K562 (cell line): ENCODE data around the gene FERMT3. TPM values are rescaled to one million over a fixed set of nuclear protein-coding genes. Genes with fewer than 3 reads are reported as not detected.

ENCODE experiments used
- BCOR ChIP-seq: fragments of 450-650 bp; IDR thresholded peaks from 2 replicates; pipeline ENCODE4 v1.6.1; 2016
- CTBP1 ChIP-seq: fragments of 450-650 bp; IDR thresholded peaks from 2 replicates; pipeline ENCODE4 v1.6.1; 2016; ENCODE audit warnings: borderline replicate concordance
- HDAC2 ChIP-seq: fragments of 450-650 bp; IDR thresholded peaks from 2 replicates; pipeline ENCODE4 v1.6.1; 2016; ENCODE audit warnings: mild to moderate bottlenecking
- RAD21 ChIP-seq, 2 experiments: fragments of 250-450 bp in 1 of 2; fragments of 450-650 bp in 1 of 2; sonication (Bioruptor Pico) in 1 of 2; formaldehyde crosslinking in 1 of 2; IDR thresholded peaks in 1 of 2; conservative IDR thresholded peaks in 1 of 2; 2 replicates each; pipeline versions ENCODE4 v1.4.0 to v1.8.0; 2020 to 2022; ENCODE audit warnings: mild to moderate bottlenecking in 2 of 2, moderate library complexity in 1 of 2
- RFX1 ChIP-seq: fragments of 450-650 bp; IDR thresholded peaks from 2 replicates; pipeline ENCODE4 v1.6.1; 2016; ENCODE audit warnings: mild to moderate bottlenecking, moderate library complexity
- RFX7 ChIP-seq: fragments of 250-450 bp; sonication (Bioruptor Pico); IDR thresholded peaks from 2 replicates; pipeline ENCODE4 v1.5.1; 2021; ENCODE audit warnings: mild to moderate bottlenecking
- ZBTB7A ChIP-seq: IDR thresholded peaks from 2 replicates; pipeline ENCODE4 v1.6.1; 2011; ENCODE audit warnings: low read depth, mild to moderate bottlenecking, low read length, moderate library complexity, borderline replicate concordance; ENCODE audit not compliant: control insufficient read depth
- ZNF124 ChIP-seq: sonication (generic); formaldehyde crosslinking; IDR thresholded peaks from 2 replicates; pipeline ENCODE4 v1.8.1; 2022; ENCODE audit warnings: missing genetic modification reagents
- ZNF584 ChIP-seq: fragments of 200-800 bp; sonication (Bioruptor generic); IDR thresholded peaks from 2 replicates; pipeline ENCODE4 v1.6.1; 2016; ENCODE audit warnings: low read depth, mild to moderate bottlenecking, missing genetic modification characterization, missing compliant biosample characterization
- ZNF830 ChIP-seq: fragments of 250-450 bp; sonication (Bioruptor Pico); IDR thresholded peaks from 2 replicates; pipeline ENCODE4 v1.5.0; 2021; ENCODE audit warnings: mild to moderate bottlenecking
- polyA plus RNA-seq, 8 experiments: library from polyadenylated mRNA; depleted of rRNA in 4 of 8; stranded (reverse) in 5 of 8; unstranded in 3 of 8; fragments of >200 nt; fragmentation: Nextera tagmentation in 2 of 8; fragmentation: Illumina TruSeq in 1 of 8; extraction: Ambion mirVana in 2 of 8; extraction: Trizol in 1 of 8; gene quantifications; 2 replicates each; pipeline versions ENCODE4 v1.2.1 to v1.2.3, GENCODE V29; 2011 to 2014; ENCODE audit warnings: inconsistent platforms in 1 of 8, missing spikeins in 1 of 8
- total RNA-seq, 7 experiments: library from RNA; depleted of rRNA in 6 of 7; stranded (reverse); fragments of >200 nt in 6 of 7; fragmentation: Illumina TruSeq in 2 of 7; extraction: Trizol in 2 of 7; gene quantifications; 2 replicates each; pipeline versions ENCODE4 v1.2.1 to v1.2.3, GENCODE V29; 2011 to 2021; ENCODE audit warnings: low replicate concordance in 1 of 7
- TF ChIP-seq, protein P1 (sequence below): fragments of 200-800 bp; sonication (Bioruptor generic); IDR thresholded peaks from 2 replicates; pipeline ENCODE4 v1.6.1; 2016; ENCODE audit warnings: missing genetic modification characterization, missing compliant biosample characterization

The FERMT3 gene
- total and polyA plus RNA-seq, 9 of the 15 experiments (the other 6 are each of a cell fraction or from before 2014, with no cell fraction given) = 3.2 to 275 (median 79.7) TPM

DNA sequence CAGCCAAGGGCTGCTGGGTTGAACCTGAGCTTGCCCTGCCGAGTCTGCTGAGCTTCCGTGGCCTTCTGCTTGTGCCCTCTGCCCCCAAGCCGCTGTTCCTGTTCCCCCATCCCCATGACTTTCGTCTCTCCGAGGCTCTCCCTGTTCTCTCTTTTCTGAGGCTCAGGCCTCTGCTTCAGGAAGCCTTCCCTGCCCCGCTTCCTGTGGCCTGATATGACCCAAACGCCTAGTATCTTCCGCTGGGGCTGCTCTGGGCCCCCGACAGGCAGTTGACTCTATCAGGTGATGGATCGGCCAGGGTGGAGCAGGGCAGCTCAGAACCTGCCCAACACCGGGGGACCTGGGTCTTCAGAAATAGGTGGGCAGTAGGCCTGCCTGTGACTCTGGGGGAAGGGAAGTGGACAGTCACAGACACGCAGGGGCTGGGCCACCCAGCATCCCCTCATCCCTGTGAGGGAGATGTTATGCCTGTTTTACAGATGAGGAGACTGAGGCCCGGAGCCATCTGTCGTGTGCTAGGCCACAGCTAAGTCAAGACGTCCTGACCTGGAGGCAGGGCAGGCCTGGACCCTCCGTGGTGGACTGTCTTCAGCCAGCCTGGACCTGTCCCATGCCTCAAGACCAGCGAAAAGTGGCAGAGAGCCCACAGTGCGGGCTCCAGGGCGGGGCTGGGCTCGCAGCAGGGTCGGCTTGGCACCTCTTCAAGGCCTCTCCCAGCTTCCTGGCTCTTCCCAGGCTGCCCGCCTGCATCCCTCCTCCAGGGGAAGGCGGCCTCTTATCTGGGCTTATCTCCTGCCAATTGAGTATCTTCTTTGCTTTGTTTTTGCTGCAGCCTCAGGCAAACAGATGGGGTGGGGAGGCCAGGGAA, 61.7 kb downstream of the FERMT3 start (continued):
- no peak for TF ChIP-seq RFX7
- peak; percentile 7; the same call in 1 of the 2 replicates for TF ChIP-seq ZBTB7A
- peak; percentile 72 for TF ChIP-seq BCOR
- TF ChIP-seq RAD21 (CRISPR knock-in tag; conservative IDR thresholded peaks at IDR 0.05 in 1 of 2, IDR thresholded peaks at IDR 0.05 in 1 of 2) = 0 out of 4 replicates have a peak, but pooled peaks of 1 of the 2 experiments have one; percentile 2
- TF ChIP-seq, protein P1, sequence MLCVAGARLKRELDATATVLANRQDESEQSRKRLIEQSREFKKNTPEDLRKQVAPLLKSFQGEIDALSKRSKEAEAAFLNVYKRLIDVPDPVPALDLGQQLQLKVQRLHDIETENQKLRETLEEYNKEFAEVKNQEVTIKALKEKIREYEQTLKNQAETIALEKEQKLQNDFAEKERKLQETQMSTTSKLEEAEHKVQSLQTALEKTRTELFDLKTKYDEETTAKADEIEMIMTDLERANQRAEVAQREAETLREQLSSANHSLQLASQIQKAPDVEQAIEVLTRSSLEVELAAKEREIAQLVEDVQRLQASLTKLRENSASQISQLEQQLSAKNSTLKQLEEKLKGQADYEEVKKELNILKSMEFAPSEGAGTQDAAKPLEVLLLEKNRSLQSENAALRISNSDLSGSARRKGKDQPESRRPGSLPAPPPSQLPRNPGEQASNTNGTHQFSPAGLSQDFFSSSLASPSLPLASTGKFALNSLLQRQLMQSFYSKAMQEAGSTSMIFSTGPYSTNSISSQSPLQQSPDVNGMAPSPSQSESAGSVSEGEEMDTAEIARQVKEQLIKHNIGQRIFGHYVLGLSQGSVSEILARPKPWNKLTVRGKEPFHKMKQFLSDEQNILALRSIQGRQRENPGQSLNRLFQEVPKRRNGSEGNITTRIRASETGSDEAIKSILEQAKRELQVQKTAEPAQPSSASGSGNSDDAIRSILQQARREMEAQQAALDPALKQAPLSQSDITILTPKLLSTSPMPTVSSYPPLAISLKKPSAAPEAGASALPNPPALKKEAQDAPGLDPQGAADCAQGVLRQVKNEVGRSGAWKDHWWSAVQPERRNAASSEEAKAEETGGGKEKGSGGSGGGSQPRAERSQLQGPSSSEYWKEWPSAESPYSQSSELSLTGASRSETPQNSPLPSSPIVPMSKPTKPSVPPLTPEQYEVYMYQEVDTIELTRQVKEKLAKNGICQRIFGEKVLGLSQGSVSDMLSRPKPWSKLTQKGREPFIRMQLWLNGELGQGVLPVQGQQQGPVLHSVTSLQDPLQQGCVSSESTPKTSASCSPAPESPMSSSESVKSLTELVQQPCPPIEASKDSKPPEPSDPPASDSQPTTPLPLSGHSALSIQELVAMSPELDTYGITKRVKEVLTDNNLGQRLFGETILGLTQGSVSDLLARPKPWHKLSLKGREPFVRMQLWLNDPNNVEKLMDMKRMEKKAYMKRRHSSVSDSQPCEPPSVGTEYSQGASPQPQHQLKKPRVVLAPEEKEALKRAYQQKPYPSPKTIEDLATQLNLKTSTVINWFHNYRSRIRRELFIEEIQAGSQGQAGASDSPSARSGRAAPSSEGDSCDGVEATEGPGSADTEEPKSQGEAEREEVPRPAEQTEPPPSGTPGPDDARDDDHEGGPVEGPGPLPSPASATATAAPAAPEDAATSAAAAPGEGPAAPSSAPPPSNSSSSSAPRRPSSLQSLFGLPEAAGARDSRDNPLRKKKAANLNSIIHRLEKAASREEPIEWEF = 0 out of 2 replicates have a peak, but pooled peaks have one; percentile 32
- TF ChIP-seq ZNF124 (CRISPR knock-in tag) = no peak
- peak; percentile 31; the same call in 1 of the 2 replicates for TF ChIP-seq HDAC2
- no peak for TF ChIP-seq ZNF830 (CRISPR knock-in tag)
- no peak for TF ChIP-seq ZNF584 (CRISPR knock-in tag)
- no peak for TF ChIP-seq RFX1
- peak; percentile 35; the same call in 1 of the 2 replicates for TF ChIP-seq CTBP1
- TF ChIP-seq, all 486 proteins: peak for 37
